ENCODE results near the gene IFITM10.

Gene IFITM10

DNA sequence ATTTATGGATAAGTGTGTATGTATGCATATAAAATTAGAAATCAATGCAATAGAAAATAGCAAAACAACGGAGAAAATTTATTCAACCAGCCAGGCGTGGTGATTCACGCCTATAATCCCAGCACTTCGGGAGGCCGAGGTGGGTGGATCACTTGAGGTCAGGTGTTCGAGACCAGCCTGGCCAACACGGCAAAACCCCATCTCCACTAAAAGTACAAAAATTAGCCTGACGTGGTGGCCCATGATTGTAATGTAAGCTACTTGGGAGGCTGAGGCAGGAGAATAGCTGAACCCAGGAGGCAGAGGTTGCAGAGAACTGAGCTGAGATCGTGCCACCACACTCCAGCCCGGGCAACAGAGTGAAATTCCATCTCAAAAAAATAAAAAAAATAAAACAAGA is 47.9 kb downstream of the IFITM10 start:
- H3K36me3 ChIP-seq (ENCODE audit: insufficient read depth, low read length) = no peaks in the 10 kb centered on the region
- no peak overlapping the region for H3K4me3 ChIP-seq (ENCODE audit: low read depth, low read length)
- no peak overlapping the region for H2AFZ ChIP-seq (ENCODE audit: low read length, unreplicated experiment)
- no peaks in the 10 kb centered on the region for H3K79me2 ChIP-seq (ENCODE audit: control insufficient read depth, insufficient read depth, low read length, unreplicated experiment)
- H3K27me3 ChIP-seq (ENCODE audit: insufficient read depth, low read length) = peaks cover 32% of the 10 kb centered on the region; the same call in 1 of the 2 replicates
- no peak overlapping the region for H3K27ac ChIP-seq (ENCODE audit: low read depth, low read length)
- H3K4me1 ChIP-seq (ENCODE audit: control insufficient read depth, insufficient read depth, low read length, unreplicated experiment) = no peaks in the 10 kb centered on the region

DNA sequence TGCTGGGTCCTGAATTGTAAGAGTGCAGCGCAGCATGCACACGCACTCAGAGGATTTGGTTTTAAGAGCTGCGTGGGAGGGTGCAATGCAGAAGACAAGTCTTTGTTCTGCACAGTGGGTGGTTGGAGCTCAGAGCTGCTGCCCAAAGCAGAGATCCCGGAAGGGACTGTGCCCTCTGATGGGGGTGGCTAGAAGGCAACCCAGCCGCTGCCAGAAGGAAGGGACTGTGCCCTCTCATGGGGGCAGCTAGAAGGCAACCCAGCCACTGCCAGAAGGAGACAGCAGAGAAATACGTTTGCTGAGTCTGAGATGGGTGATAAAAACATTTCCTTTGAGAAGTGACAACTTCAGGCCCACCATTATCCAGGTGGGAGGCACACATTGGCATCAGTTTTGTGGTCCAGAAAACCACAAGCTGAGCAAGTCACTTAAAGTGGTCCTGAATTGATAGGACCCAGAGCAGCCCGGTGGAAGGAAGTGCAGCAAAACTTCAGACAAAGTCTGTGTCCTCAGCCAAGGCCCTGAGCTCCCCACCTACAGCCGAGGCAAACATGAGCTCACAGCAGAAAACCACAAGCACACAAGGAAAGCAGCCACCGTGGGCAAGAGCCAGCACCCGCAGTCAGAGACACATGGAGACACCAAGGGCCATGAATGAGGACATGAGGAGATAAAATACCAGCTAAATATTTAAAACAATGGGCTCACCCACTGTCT is 49.1 kb downstream of the IFITM10 start:
- H3K36me3 ChIP-seq (ENCODE audit: insufficient read depth, low read length) = no peaks in the 10 kb centered on the region
- H3K4me1 ChIP-seq (ENCODE audit: control insufficient read depth, insufficient read depth, low read length, unreplicated experiment) = no peaks in the 10 kb centered on the region
- H3K4me3 ChIP-seq (ENCODE audit: low read depth, low read length) = no peak overlapping the region
- H2AFZ ChIP-seq (ENCODE audit: low read length, unreplicated experiment) = no peak overlapping the region
- no peak overlapping the region for H3K27ac ChIP-seq (ENCODE audit: low read depth, low read length)
- peaks cover 23% of the 10 kb centered on the region; the same call in 1 of the 2 replicates for H3K27me3 ChIP-seq (ENCODE audit: insufficient read depth, low read length)
- H3K79me2 ChIP-seq (ENCODE audit: control insufficient read depth, insufficient read depth, low read length, unreplicated experiment) = no peaks in the 10 kb centered on the region

DNA sequence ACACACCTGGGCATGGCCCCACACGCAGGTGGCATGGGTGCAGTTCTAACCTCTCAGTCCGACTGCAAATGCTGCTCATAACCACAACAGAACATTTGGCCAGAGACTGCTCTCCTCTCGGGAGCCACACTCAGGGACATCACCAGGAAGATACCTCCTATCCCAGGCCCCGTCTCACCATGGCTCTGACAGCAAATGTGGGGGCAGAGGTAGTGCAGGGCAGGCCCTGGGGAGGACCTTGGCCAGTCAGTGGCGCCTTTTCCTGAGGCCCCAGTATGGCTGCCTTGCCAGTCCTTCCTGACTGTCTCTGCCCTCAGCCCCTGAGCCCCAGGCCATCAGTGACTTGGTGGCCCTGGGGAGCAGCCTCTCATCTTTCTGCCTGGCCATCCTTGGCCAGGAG is 50.6 kb downstream of the IFITM10 start:
- Histone ChIP-seq H3K36me3 (ENCODE audit: insufficient read depth, low read length) (no peaks in the 10 kb centered on the region), H3K27ac (ENCODE audit: low read depth, low read length) (no peak overlapping the region), H2AFZ (ENCODE audit: low read length, unreplicated experiment) (no peak overlapping the region), H3K27me3 (ENCODE audit: insufficient read depth, low read length) (peaks cover 20% of the 10 kb centered on the region; the same call in 1 of the 2 replicates), H3K4me1 (ENCODE audit: control insufficient read depth, insufficient read depth, low read length, unreplicated experiment) (no peaks in the 10 kb centered on the region), H3K79me2 (ENCODE audit: control insufficient read depth, insufficient read depth, low read length, unreplicated experiment) (no peaks in the 10 kb centered on the region), H3K4me3 (ENCODE audit: low read depth, low read length) (no peak overlapping the region)

DNA sequence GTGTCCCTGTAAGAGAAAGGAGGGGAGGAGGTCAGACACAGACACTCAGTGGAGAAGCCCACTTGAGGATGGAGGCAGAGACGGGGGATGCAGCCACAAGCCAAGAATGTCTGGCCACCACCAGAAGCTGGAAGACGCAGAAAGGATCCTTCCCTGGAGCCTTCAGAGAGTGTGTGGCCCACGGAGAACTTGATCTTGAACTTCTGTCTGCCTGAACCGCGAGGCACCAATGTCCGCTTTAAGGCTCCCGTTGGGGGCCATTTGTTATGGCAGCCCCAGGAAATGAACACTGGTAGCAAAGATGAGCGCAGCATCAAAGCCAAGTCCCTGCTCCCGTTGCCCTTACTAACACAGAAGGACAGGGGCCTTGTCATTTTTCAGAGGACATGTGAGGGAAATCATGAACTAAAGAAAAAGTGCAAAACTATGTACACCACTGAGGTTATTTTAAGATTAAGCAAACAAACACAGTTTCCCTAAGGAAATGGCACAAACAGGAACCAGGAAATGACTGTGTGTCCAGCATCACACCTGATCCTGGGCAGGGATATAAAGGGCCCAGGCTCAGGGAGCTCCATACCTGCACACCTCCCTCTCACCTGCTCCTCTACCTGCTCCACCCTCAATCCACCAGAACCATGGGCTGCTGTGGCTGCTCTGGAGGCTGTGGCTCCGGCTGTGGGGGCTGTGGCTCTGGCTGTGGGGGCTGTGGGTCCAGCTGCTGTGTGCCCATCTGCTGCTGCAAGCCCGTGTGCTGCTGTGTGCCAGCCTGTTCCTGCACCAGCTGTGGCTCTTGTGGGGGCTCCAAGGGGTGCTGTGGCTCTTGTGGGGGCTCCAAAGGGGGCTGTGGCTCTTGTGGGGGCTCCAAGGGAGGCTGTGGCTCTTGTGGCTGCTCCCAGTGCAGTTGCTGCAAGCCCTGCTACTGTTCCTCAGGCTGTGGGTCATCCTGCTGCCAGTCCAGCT is 53.5 kb downstream of the IFITM10 start, which contains the start of gene KRTAP5-6:
Gene KRTAP5-6, plus strand, starts transcription at position 588 of the 963 bp plus-strand sequence. Its CDS starts 51 bp downstream, at position 639.
- Histone ChIP-seq H3K27me3 (ENCODE audit: insufficient read depth, low read length) (peaks cover 13% of the 10 kb centered on the region; the same call in 1 of the 2 replicates), H3K27ac (ENCODE audit: low read depth, low read length) (no peak within 1 kb of the TSS), H3K79me2 (ENCODE audit: control insufficient read depth, insufficient read depth, low read length, unreplicated experiment) (no peaks in the 10 kb centered on the region), H3K4me1 (ENCODE audit: control insufficient read depth, insufficient read depth, low read length, unreplicated experiment) (peaks cover 5% of the 10 kb centered on the region), H3K36me3 (ENCODE audit: insufficient read depth, low read length) (no peaks in the 10 kb centered on the region), H2AFZ (ENCODE audit: low read length, unreplicated experiment) (no peak within 1 kb of the TSS), H3K4me3 (ENCODE audit: low read depth, low read length) (no peak within 1 kb of the TSS)

DNA sequence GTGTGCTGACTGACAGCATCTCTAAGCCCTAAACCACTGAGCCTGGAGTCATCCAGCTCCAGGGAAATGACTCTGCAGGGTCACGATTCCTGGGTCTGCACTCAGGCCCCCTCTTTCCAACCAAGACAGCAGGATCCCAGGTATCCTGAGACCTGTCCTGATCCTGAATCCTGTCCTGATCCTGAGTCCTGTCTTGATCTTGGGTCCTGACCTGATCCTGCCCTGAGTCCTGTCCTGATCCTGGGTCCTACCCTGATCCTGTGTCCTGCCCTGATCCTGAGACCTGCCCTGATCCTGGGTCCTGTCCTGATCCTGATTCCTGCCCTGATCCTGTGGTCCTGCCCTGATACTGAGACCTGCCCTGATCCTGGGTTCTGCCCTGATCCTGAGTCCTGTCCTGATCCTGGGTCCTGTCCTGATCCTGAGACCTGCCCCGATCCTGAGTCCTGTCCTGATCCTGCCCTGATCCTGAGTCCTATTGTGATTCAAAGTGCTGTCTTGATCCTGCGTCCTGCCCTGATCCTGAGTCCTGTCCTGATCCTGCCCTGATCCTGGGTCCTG is 54.8 kb downstream of the IFITM10 start:
- Histone ChIP-seq H3K4me1 (ENCODE audit: control insufficient read depth, insufficient read depth, low read length, unreplicated experiment) (peaks cover 5% of the 10 kb centered on the region), H2AFZ (ENCODE audit: low read length, unreplicated experiment) (no peak overlapping the region), H3K79me2 (ENCODE audit: control insufficient read depth, insufficient read depth, low read length, unreplicated experiment) (no peaks in the 10 kb centered on the region), H3K4me3 (ENCODE audit: low read depth, low read length) (no peak overlapping the region), H3K36me3 (ENCODE audit: insufficient read depth, low read length) (no peaks in the 10 kb centered on the region), H3K27me3 (ENCODE audit: insufficient read depth, low read length) (peaks cover 7% of the 10 kb centered on the region), H3K27ac (ENCODE audit: low read depth, low read length) (no peak overlapping the region)

DNA sequence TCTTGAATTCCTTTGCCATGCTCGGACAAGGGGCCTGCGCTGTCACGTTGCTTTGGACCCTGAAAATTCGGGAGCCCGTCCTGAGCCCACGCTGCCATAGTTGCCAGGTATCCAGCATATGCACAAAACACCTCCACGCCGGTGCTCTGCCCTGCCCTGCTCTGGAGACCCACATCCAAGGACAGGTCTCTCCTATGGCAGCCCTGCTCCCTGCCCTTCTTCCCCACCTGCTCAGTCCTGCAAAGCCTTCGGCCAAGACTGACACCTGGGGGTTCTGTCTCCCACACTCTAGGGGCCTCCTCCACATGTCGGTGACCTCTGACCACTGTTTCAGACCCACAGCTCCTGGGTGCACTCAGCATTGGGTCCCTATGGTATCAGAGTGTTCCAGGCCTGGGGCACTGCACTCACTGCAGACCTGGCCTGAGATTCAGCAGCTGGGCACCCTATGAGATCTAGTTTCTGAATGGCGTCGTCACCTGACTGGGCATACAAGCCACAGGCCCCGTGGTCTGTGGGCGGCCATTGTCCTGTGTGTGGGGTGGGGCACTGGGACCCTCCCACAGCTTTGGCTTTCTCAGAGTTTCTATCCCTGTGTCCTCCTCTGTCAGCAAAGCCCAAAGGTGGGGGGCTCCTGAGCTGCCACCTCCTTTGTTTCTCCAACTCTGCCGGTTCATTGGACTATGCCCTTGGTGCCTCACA is 55.4 kb downstream of the IFITM10 start:
- peaks cover 5% of the 10 kb centered on the region for H3K4me1 ChIP-seq (ENCODE audit: control insufficient read depth, insufficient read depth, low read length, unreplicated experiment)
- H3K36me3 ChIP-seq (ENCODE audit: insufficient read depth, low read length) = no peaks in the 10 kb centered on the region
- no peaks in the 10 kb centered on the region for H3K79me2 ChIP-seq (ENCODE audit: control insufficient read depth, insufficient read depth, low read length, unreplicated experiment)
- H3K4me3 ChIP-seq (ENCODE audit: low read depth, low read length) = no peak overlapping the region
- peaks cover 6% of the 10 kb centered on the region; the same call in 1 of the 2 replicates for H3K27me3 ChIP-seq (ENCODE audit: insufficient read depth, low read length)
- no peak overlapping the region for H2AFZ ChIP-seq (ENCODE audit: low read length, unreplicated experiment)
- H3K27ac ChIP-seq (ENCODE audit: low read depth, low read length) = no peak overlapping the region

DNA sequence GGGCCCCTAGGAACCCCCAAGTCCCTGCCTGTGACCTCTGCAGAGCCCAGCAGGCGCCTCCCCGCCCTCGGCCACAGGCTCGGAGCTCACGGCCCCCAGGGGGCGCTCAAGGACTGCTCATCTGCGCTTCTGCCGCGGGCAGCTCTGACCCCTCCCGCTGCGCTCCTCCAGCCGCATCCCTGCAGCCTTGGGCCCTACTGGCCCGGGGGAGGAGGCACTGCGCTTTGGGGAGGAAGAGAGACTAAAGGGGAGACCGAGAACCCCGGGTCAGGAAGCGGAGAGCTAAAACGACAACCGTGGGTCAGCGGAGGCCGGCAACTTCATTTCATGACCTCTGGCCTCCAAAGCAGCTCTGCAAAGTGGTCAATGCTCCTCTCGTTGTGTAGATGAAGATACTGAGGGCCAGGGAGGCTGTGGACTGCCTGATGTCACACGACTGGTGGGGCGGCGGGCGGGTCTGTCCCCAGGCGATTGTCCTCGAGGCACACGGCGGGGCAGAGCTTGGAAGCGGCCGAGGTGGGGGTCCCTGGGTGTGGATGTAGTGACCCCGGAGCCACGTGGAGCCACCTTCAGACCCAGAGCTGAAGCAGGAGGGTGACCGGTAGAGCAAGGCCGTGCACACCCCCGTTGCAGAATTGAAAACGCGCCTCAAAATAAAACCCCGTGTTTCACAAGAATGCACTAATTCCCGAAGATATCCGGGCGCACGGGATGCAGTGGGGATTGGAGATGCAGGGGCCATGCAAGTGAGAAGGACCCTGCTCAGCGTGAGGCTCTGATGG is 56.1 kb downstream of the IFITM10 start:
- Histone ChIP-seq H3K27me3 (ENCODE audit: insufficient read depth, low read length) (peaks cover 6% of the 10 kb centered on the region; the same call in 1 of the 2 replicates), H2AFZ (ENCODE audit: low read length, unreplicated experiment) (peak overlapping the region; percentile 72), H3K4me1 (ENCODE audit: control insufficient read depth, insufficient read depth, low read length, unreplicated experiment) (peaks cover 5% of the 10 kb centered on the region), H3K79me2 (ENCODE audit: control insufficient read depth, insufficient read depth, low read length, unreplicated experiment) (no peaks in the 10 kb centered on the region), H3K27ac (ENCODE audit: low read depth, low read length) (no peak overlapping the region), H3K36me3 (ENCODE audit: insufficient read depth, low read length) (no peaks in the 10 kb centered on the region), H3K4me3 (ENCODE audit: low read depth, low read length) (peak overlapping the region; percentile 61)

DNA sequence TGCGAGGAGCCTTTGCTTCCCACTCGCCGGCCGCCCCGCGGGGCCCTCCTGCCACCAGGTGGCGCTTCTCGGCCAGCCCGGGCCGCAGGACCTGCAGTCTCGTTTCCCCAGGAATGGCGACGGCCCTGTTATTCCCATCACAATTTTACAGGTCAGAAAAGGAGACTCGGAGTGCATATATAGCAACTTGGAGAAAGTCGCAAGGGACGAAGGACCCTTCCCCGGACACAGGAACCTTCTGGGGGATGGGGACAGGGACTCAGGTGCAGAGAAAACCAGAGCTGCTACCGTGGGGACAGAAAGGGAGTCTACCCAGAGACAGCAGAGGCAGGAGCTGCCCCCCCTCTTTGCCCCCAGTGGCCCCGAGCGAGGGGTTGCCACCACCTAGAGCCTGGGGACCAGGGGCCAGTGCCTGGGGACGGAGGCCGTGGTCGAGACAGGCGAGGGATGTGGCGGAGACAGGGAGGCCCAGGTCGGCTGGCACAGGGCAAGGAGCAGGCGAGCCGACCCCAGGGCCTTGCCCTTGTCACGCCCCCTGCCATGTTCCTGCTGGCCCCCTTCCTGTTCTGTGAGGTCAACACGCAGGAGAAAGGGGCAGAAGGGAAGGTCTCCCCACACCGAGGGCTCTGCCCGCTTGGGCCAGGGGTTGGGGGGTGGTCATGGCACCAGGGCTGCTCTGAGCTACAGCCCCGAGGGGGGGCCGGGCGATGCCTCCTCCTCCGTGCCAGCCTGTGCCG is 56.9 kb downstream of the IFITM10 start:
- no peaks in the 10 kb centered on the region for H3K79me2 ChIP-seq (ENCODE audit: control insufficient read depth, insufficient read depth, low read length, unreplicated experiment)
- H3K27me3 ChIP-seq (ENCODE audit: insufficient read depth, low read length) = peaks cover 6% of the 10 kb centered on the region; the same call in 1 of the 2 replicates
- H3K4me3 ChIP-seq (ENCODE audit: low read depth, low read length) = peak overlapping the region; percentile 61
- peaks cover 5% of the 10 kb centered on the region for H3K4me1 ChIP-seq (ENCODE audit: control insufficient read depth, insufficient read depth, low read length, unreplicated experiment)
- H3K36me3 ChIP-seq (ENCODE audit: insufficient read depth, low read length) = no peaks in the 10 kb centered on the region
- H3K27ac ChIP-seq (ENCODE audit: low read depth, low read length) = no peak overlapping the region
- H2AFZ ChIP-seq (ENCODE audit: low read length, unreplicated experiment) = peak overlapping the region; percentile 72

DNA sequence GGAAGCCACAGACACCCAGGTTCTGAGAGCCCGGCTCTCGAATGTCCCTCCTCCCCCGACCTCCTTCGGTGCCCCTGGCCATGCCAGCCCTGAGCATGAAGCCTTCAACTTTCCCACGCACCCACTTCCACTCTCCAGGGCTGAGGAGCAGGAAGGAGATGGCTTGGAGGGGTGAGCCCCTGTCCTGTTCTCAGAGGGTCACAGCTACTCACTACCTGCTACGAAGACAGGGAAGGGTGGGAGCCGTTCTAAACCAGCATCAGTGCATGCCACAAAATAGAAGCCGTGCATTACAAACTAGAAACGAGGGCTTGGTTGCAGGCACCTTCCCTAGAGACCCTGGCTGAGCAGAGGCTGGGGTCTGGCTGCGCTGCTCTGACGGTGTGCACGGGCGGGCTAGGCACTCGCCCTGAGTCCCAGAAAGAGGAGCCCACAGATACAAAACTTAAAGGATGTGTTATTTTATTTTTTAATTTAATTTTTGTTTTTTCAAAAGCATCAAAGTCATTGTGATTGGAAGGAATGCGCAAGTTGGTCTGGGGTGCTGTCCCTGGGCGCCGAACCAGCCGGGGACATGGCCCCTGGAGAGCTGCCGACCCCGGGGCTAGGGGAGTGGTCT is 57.6 kb downstream of the IFITM10 start:
- Histone ChIP-seq H3K27ac (ENCODE audit: low read depth, low read length) (no peak overlapping the region), H3K27me3 (ENCODE audit: insufficient read depth, low read length) (peaks cover 6% of the 10 kb centered on the region; the same call in 1 of the 2 replicates), H3K4me1 (ENCODE audit: control insufficient read depth, insufficient read depth, low read length, unreplicated experiment) (peaks cover 5% of the 10 kb centered on the region), H2AFZ (ENCODE audit: low read length, unreplicated experiment) (no peak overlapping the region), H3K4me3 (ENCODE audit: low read depth, low read length) (no peak overlapping the region; the same call in 1 of the 2 replicates), H3K79me2 (ENCODE audit: control insufficient read depth, insufficient read depth, low read length, unreplicated experiment) (no peaks in the 10 kb centered on the region), H3K36me3 (ENCODE audit: insufficient read depth, low read length) (no peaks in the 10 kb centered on the region)
